Measurements from ENCODE around the gene OTUD3.

GRCh38 chr1:19940486-19941205 is 58.5 kb downstream of the OTUD3 start:
- TF ChIP-seq CTCF (IDR thresholded peaks at IDR 0.05) (no peak), POLR2A (IDR thresholded peaks at IDR 0.05) (no peak)

Measured in suprapubic skin (tissue), 3 donors.